ENCODE results near the gene NTM.

The NTM gene

GRCh38 chr11:132140056-132140455 lies 769.6 kb downstream of the NTM start:
- DNase-seq (ENCODE audit: low read depth, low spot score), result no peak

- no peak for DNase-seq (ENCODE audit: low read depth, low spot score)
Observed at GRCh38 chr11:132142121-132142520, 771.7 kb downstream of the NTM start.

- no peak for DNase-seq (ENCODE audit: low read depth, low spot score)
Observed at GRCh38 chr11:132142554-132142953, 772.1 kb downstream of the NTM start.

GRCh38 chr11:132147464-132147863 lies 777.0 kb downstream of the NTM start:
- no peak for DNase-seq (ENCODE audit: low read depth, low spot score)

- DNase-seq (ENCODE audit: low read depth, low spot score), result no peak
Observed at GRCh38 chr11:132154781-132155180, 784.4 kb downstream of the NTM start.

GRCh38 chr11:132158091-132158490 lies 787.7 kb downstream of the NTM start:
- DNase-seq (ENCODE audit: low read depth, low spot score), result no peak

- DNase-seq (ENCODE audit: low read depth, low spot score), result no peak
Observed at GRCh38 chr11:132158696-132159095, 788.3 kb downstream of the NTM start.

- DNase-seq (ENCODE audit: low read depth, low spot score), result no peak
Observed at GRCh38 chr11:132161403-132162078, 791.1 kb downstream of the NTM start.

GRCh38 chr11:132168344-132168981 lies 798.0 kb downstream of the NTM start:
- DNase-seq (ENCODE audit: low read depth, low spot score), result no peak

- no peak for DNase-seq (ENCODE audit: low read depth, low spot score)
Observed at GRCh38 chr11:132171031-132171430, 800.6 kb downstream of the NTM start.

- DNase-seq (ENCODE audit: low read depth, low spot score), result no peak
Observed at GRCh38 chr11:132174362-132175255, 804.2 kb downstream of the NTM start.

- no peak for DNase-seq (ENCODE audit: low read depth, low spot score)
Observed at GRCh38 chr11:132177106-132177505, 806.7 kb downstream of the NTM start.

- no peak for DNase-seq (ENCODE audit: low read depth, low spot score)
Observed at GRCh38 chr11:132184079-132184478, 813.7 kb downstream of the NTM start.

GRCh38 chr11:132185726-132186592 lies 815.5 kb downstream of the NTM start:
- DNase-seq (ENCODE audit: low read depth, low spot score), result no peak

- DNase-seq (ENCODE audit: low read depth, low spot score), result no peak
Observed at GRCh38 chr11:132186699-132187098, 816.3 kb downstream of the NTM start.

- DNase-seq (ENCODE audit: low read depth, low spot score), result no peak
Observed at GRCh38 chr11:132187386-132187785, 817.0 kb downstream of the NTM start.

GRCh38 chr11:132187814-132188213 lies 817.4 kb downstream of the NTM start:
- DNase-seq (ENCODE audit: low read depth, low spot score), result no peak

GRCh38 chr11:132196928-132197327 lies 826.5 kb downstream of the NTM start:
- DNase-seq (ENCODE audit: low read depth, low spot score), result no peak

- no peak for DNase-seq (ENCODE audit: low read depth, low spot score)
Observed at GRCh38 chr11:132200353-132200936, 830.0 kb downstream of the NTM start.

- no peak for DNase-seq (ENCODE audit: low read depth, low spot score)
Observed at GRCh38 chr11:132202621-132203020, 832.2 kb downstream of the NTM start.

GRCh38 chr11:132205006-132205405 lies 834.6 kb downstream of the NTM start:
- no peak for DNase-seq (ENCODE audit: low read depth, low spot score)

Data from activated CD4-positive, CD25-positive, alpha-beta regulatory T cell treated with anti-CD3 and anti-CD28 coated beads, Interleukin-2, amount 50 U/mL, for 16 hours (primary cell).